ENCODE data around the gene TENT5C. TPM values are rescaled to one million over a fixed set of nuclear protein-coding genes. Genes with fewer than 3 reads are reported as not detected.

Gene TENT5C
- total RNA-seq, 1 donor from 2014 or later, result 1.4 TPM

DNA sequence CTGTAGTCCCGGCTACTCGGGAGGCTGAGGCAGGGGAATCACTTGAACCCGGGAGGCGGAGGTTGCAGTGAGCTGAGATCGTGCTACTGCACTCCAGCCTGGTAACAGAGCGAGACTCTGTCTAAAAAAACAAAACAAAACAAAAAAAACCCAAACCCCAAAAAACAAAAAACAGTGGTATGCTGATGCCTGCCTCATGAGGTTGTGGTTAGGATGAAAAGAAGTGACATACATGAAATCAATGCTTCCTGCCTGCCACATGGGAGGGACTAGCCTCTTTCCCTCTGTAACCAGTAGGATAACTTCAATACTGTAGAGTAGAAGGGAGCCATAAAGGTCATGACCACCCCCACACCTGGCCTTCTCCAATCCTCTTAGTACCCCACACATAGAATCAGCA is 55.2 kb downstream of the TENT5C start:
- TF ChIP-seq CTCF (conservative IDR thresholded peaks at IDR 0.05), result no peak

DNA sequence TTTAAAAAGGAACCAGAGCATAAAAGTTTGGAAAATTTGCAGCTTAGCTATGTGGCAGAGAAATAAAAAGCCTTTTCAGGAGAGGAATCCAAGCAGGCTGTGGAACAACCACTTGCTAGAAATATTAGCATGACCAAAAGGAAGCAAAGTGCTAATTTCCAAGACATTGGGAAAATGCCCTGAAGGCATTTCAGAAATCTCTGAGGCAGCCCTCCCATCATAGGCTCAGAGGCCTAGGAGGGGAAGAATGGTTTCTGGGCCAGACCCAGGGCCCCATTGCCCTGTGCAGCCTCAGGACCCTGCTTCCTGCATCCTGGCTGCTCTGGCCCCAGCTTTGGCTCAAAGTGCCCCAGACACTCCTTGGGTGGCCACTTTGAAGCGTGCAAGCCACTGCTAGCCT is 56.8 kb downstream of the TENT5C start:
- no peak overlapping the region for H3K4me3 Mint-ChIP-seq
- no peaks in the 10 kb centered on the region for H3K27me3 Mint-ChIP-seq (ENCODE audit: low read depth)
- H3K36me3 Mint-ChIP-seq (ENCODE audit: low read depth), result no peaks in the 10 kb centered on the region
- H3K27ac Mint-ChIP-seq (ENCODE audit: unreplicated experiment), result no peak overlapping the region
- TF ChIP-seq CTCF (conservative IDR thresholded peaks at IDR 0.05), result no peak
- H3K4me1 Mint-ChIP-seq, result peaks cover 8% of the 10 kb centered on the region
- H3K9me3 Mint-ChIP-seq, result peaks cover 2% of the 10 kb centered on the region
- no peak for DNase-seq (ENCODE audit: low read depth, low spot score)

More for the DNA sequence above, 55.2 kb downstream of the TENT5C start:
- H3K36me3 Mint-ChIP-seq (ENCODE audit: low read depth), result no peaks in the 10 kb centered on the region
- no peak overlapping the region for H3K4me3 Mint-ChIP-seq
- no peak for DNase-seq (ENCODE audit: low read depth, low spot score)
- H3K27me3 Mint-ChIP-seq (ENCODE audit: low read depth), result no peaks in the 10 kb centered on the region
- peaks cover 2% of the 10 kb centered on the region for H3K9me3 Mint-ChIP-seq
- H3K4me1 Mint-ChIP-seq, result peaks cover 15% of the 10 kb centered on the region
- no peak overlapping the region for H3K27ac Mint-ChIP-seq (ENCODE audit: unreplicated experiment)

DNA sequence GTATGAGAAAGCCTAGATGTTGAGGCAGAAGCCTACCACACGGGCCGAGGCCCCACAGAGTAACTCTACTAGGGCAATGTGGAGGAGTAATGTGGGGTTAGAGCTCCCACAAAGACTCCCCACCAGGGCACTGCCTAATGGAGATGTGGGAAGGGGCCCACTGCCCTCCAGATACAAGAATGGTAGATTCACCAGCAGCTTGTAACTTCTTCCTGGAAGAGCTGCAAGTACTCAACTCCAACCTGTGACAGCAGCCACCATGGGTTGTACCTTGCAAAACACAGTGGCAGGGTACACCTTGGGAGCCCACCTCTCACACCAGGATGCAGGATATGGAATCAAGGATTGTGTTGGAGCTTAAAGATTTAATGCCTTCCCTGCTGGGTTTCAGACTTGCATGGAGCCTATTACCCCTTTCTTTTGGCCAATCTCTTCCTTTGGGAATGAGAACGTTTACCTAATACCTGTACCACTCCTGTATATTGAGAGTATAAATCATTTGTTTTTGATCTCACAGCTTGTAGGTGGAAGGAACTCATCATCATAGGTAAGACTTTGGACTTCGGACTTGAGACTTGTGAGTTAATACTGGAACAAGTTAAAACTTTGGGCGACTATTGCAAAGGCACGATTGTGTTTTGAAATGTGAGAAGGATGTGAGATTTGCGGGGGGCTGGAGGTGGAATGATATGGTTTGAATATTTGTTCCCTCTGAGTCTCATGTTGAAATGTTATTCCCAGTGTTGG is 57.5 kb downstream of the TENT5C start:
- no peak for TF ChIP-seq CTCF (conservative IDR thresholded peaks at IDR 0.05)
- no peaks in the 10 kb centered on the region for H3K36me3 Mint-ChIP-seq (ENCODE audit: low read depth)
- H3K27me3 Mint-ChIP-seq (ENCODE audit: low read depth), result no peaks in the 10 kb centered on the region
- no peak overlapping the region for H3K4me3 Mint-ChIP-seq
- H3K27ac Mint-ChIP-seq (ENCODE audit: unreplicated experiment), result peak overlapping the region; percentile 65
- DNase-seq (ENCODE audit: low read depth, low spot score), result no peak
- peaks cover 8% of the 10 kb centered on the region for H3K4me1 Mint-ChIP-seq
- H3K9me3 Mint-ChIP-seq, result peaks cover 2% of the 10 kb centered on the region

GRCh38 chr1:117664314-117664713 is 58.5 kb downstream of the TENT5C start:
- Mint-ChIP-seq H3K4me3 (no peak overlapping the region), H3K4me1 (peaks cover 8% of the 10 kb centered on the region), H3K27me3 (ENCODE audit: low read depth) (no peaks in the 10 kb centered on the region), H3K27ac (ENCODE audit: unreplicated experiment) (no peak overlapping the region), H3K36me3 (ENCODE audit: low read depth) (no peaks in the 10 kb centered on the region), H3K9me3 (peaks cover 2% of the 10 kb centered on the region)
- no peak for DNase-seq (ENCODE audit: low read depth, low spot score)
- no peak for TF ChIP-seq CTCF (conservative IDR thresholded peaks at IDR 0.05)

GRCh38 chr1:117665556-117666270 is 59.9 kb downstream of the TENT5C start:
- Mint-ChIP-seq H3K4me1 (peaks cover 8% of the 10 kb centered on the region), H3K4me3 (no peak overlapping the region), H3K9me3 (peaks cover 2% of the 10 kb centered on the region), H3K27ac (ENCODE audit: unreplicated experiment) (no peak overlapping the region), H3K27me3 (ENCODE audit: low read depth) (no peaks in the 10 kb centered on the region), H3K36me3 (ENCODE audit: low read depth) (no peaks in the 10 kb centered on the region)
- no peak for TF ChIP-seq CTCF (conservative IDR thresholded peaks at IDR 0.05)
- no peak for DNase-seq (ENCODE audit: low read depth, low spot score)
